Measurements from ENCODE around the gene GDF10. TPM values are rescaled to one million over a fixed set of nuclear protein-coding genes. Genes with fewer than 3 reads are reported as not detected.

The GDF10 gene
- total and polyA plus RNA-seq, 9 of the 15 experiments (the other 6 are each of a cell fraction or from before 2014, with no cell fraction given): 0.03 to 0.20 (median 0.11) TPM; not detected in 6

GRCh38 chr10:47261121-47261520, 38.9 kb upstream of the GDF10 start:
- DNase-seq (ENCODE audit: extremely low read depth in 1 of 4, low spot score in 3 of 4) (no peak), ATAC-seq (no peak), FAIRE-seq (no peak)
- 11% methylated on average over 1 of the region's 1 CpG for WGBS (ENCODE audit: insufficient coverage, low coverage, missing lambda C conversion rate)
- Histone ChIP-seq H3K9me1 (ENCODE audit: control insufficient read depth, insufficient read depth, low read length) (no peaks in the 10 kb centered on the region), H3K27me3 (ENCODE audit: control insufficient read depth in 2 of 2, insufficient read depth in 2 of 2, low read length in 2 of 2) (peaks cover 6 to 25% of the 10 kb centered on the region in 2 experiments; a peak in 4 of 5 replicates), H2AFZ (ENCODE audit: low read depth, low read length) (no peak overlapping the region), H3K79me2 (ENCODE audit: control insufficient read depth, insufficient read depth, low read length) (no peaks in the 10 kb centered on the region), H3K36me3 (ENCODE audit: control insufficient read depth, insufficient read depth, low read length) (no peaks in the 10 kb centered on the region), H3K4me3 (no peak overlapping the region), H3K4me2 (ENCODE audit: insufficient read depth, low read length) (no peak overlapping the region), H3K4me1 (replicated peaks in 1 of 2; ENCODE audit: control insufficient read depth in 2 of 2, insufficient read depth in 2 of 2, low read length in 2 of 2) (peaks cover 0 to 4% of the 10 kb centered on the region in 2 experiments; a peak in 1 of 5 replicates), H3K9ac (ENCODE audit: insufficient read depth in 1 of 2, low read depth in 2 of 2, low read length in 2 of 2) (no peak overlapping the region), H3K9me3 (replicated peaks; ENCODE audit: control insufficient read depth, insufficient read depth, low read depth, low read length) (no peaks in the 10 kb centered on the region), H3K27ac (ENCODE audit: extremely low read depth, low read depth, low read length) (no peak overlapping the region), H4K20me1 (replicated peaks; ENCODE audit: control insufficient read depth, insufficient read depth, low read length) (peaks cover 7% of the 10 kb centered on the region; the same call in 1 of the 2 replicates)
- TF ChIP-seq THAP7 (CRISPR knock-in tag; IDR thresholded peaks at IDR 0.05) (no peak), ZBTB1 (CRISPR knock-in tag; IDR thresholded peaks at IDR 0.05; ENCODE audit: borderline replicate concordance, low read depth) (no peak), HCFC1 (IDR thresholded peaks at IDR 0.05; ENCODE audit: low read depth, low read length) (no peak), ATF1 (CRISPR knock-in tag; IDR thresholded peaks at IDR 0.05) (no peak), ATF1 (tag; IDR thresholded peaks at IDR 0.05) (no peak), ERF (CRISPR knock-in tag; IDR thresholded peaks at IDR 0.05) (no peak), PPARD (CRISPR knock-in tag; IDR thresholded peaks at IDR 0.05) (no peak), ZC3H8 (IDR thresholded peaks at IDR 0.05) (no peak)
- ChIA-PET CTCF (ENCODE audit: low intra/inter-chr PET ratio) (interaction anchor here (1.1 to 2.3 kb wide), 2 partner anchors 50 to 79 kb away, joined by 3 to 9 read pairs; no protein-coding TSS in a partner anchor), POLR2A (no interaction called here)
- BruUV-seq (replicated peaks): no TSS peak
- in situ Hi-C loops (cut with MboI) (no loop called here), intact Hi-C loops (cut with micrococcal nuclease) (loop anchor here (5.0 kb wide), 2 partner anchors 51 to 81 kb away; no protein-coding TSS in a partner anchor)

All from K562 (cell line).